Esophagus muscularis mucosa (tissue), 4 donors: ENCODE data around the gene PIH1D1. TPM values are rescaled to one million over a fixed set of nuclear protein-coding genes. Genes with fewer than 3 reads are reported as not detected.

Experiments used
- DNase-seq: peaks from one replicate; pipeline ENCODE4 v3.0.0-alpha.2; 2017; ENCODE audit errors: extremely low spot score
- H3K27ac ChIP-seq, 4 donors: fragments of 200-600 bp; sonication (generic); replicated peaks in 1 of 4; 1 replicate in 3 of 4; 2 replicates in 1 of 4; pipeline ENCODE4 v1.5.1; 2016 to 2019; ENCODE audit warnings: mild to moderate bottlenecking in 1 of 4
- H3K27me3 ChIP-seq, 4 donors: fragments of 200-600 bp; sonication (generic); one replicate each; pipeline versions ENCODE4 v1.5.1 to v1.6.0; 2016 to 2019
- H3K36me3 ChIP-seq, 4 donors: fragments of 200-600 bp; sonication (generic); one replicate each; pipeline ENCODE4 v1.5.1; 2016 to 2019
- H3K4me1 ChIP-seq, 4 donors: fragments of 200-600 bp; sonication (generic); one replicate each; pipeline ENCODE4 v1.5.1; 2016 to 2019
- H3K4me3 ChIP-seq, 4 donors: fragments of 200-600 bp; sonication (generic); 1 replicate in 2 of 4; 2 replicates in 2 of 4; pipeline ENCODE4 v1.5.1; 2016 to 2019; ENCODE audit warnings: mild to moderate bottlenecking in 4 of 4, moderate library complexity in 1 of 4
- H3K9me3 ChIP-seq, 4 donors: fragments of 200-600 bp; sonication (generic); 1 replicate in 3 of 4; 2 replicates in 1 of 4; pipeline ENCODE4 v1.5.1; 2016 to 2019
- CTCF ChIP-seq, 3 experiments: fragments of 200-600 bp in 2 of 3; fragments of 450-650 bp in 1 of 3; sonication (generic) in 2 of 3; IDR thresholded peaks; one replicate each; pipeline ENCODE4 v1.5.1; 2017 to 2019; ENCODE audit warnings: antibody characterized with exemption in 3 of 3, mild to moderate bottlenecking in 2 of 3, moderate library complexity in 1 of 3
- EP300 ChIP-seq: sonication (generic); formaldehyde crosslinking; IDR thresholded peaks from one replicate; pipeline ENCODE4 v1.6.1; 2017; ENCODE audit warnings: antibody characterized with exemption
- POLR2A ChIP-seq: fragments of 450-650 bp; IDR thresholded peaks from one replicate; pipeline ENCODE4 v1.6.1; 2017; ENCODE audit warnings: antibody characterized with exemption, moderate library complexity, mild to moderate bottlenecking, low read depth
- POLR2AphosphoS5 ChIP-seq, 2 donors: sonication (generic); formaldehyde crosslinking; IDR thresholded peaks; one replicate each; pipeline ENCODE4 v1.6.1; 2017; ENCODE audit warnings: antibody characterized with exemption in 2 of 2
- WGBS: methylation state at CpG from one replicate; pipeline ENCODE4 v1.1.5; 2018; 5-methylcytosine and 5-hydroxymethylcytosine counted together
- intact Hi-C: fragments of 100-400 bp; cut with DNase I; formaldehyde crosslinking; loops from one replicate; pipeline ENCODE4 v1.15.1; 2023
- total RNA-seq, 4 donors: library from RNA; depleted of rRNA; stranded (reverse); fragments of >200 nt; gene quantifications; one replicate each; pipeline versions ENCODE4 v1.1.0 to v1.2.1, GENCODE V29; 2016

Gene PIH1D1
- total RNA-seq, 4 donors from 2014 or later, result 73.6 to 84.0 (median 78.4) TPM

DNA sequence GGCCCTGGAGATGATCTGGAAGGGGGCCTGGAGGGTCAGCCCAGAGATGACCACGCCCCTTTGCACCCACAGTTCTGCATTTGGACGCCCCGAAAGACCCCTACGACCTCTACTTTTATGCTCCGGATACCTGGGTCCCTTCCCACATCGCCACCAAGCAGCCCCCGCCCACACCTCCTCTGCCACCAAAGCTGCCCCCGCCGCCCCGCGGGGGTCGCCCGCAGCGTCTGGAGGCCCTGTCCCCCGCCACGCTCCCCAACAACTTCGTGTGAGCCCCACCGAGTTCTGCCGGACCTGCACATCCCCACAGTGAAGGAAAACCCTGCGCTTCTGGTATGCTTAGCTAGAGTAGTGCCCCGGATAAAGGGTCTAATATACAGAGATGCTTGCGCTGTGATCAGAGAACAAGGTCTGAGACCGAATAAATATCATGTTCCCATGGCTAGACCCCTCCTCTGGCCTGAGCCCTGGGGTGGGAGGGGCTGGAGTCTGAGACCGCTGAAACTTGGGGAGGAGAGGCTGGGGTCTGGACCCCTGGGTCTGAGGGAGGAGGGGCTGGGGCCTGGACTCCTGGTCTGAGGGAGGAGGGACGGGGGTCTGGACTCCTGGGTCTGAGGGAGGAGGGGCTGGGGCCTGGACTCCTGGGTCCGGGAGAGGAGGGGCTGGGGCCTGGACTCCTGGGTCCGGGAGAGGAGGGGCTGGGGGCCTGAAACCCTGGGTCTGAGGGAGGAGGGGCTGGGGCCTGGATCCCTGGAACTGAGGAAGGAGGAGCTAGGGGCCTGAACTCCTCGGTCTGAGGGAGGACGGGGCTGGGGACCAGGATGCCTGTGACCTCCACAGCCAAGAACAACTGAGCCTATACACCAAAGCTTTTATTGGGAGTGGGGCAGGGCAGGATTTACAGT lies 22.8 kb downstream of the PIH1D1 start:
- DNase-seq, result no peak
- peaks cover 12 to 37% (median 17%) of the 10 kb centered on the region in 4 donors for H3K4me1 ChIP-seq
- peaks cover 10 to 100% (median 85%) of the 10 kb centered on the region in 4 donors for H3K27me3 ChIP-seq
- TF ChIP-seq EP300 (no peak), POLR2AphosphoS5 (IDR thresholded peaks at IDR 0.05) (no peak), POLR2A (no peak), CTCF (IDR thresholded peaks at IDR 0.05) (no peak)
- intact Hi-C loops, result no loop called here
- H3K36me3 ChIP-seq, result no peaks in the 10 kb centered on the region
- WGBS, result 27% methylated on average over 12 of the region's 29 CpGs
- peak overlapping the region in 2 of 4 donors; percentile 18 to 28 for H3K4me3 ChIP-seq
- H3K27ac ChIP-seq, result no peak overlapping the region
- no peaks in the 10 kb centered on the region for H3K9me3 ChIP-seq

GRCh38 chr19:49427855-49428546 lies 23.6 kb downstream of the PIH1D1 start:
- TF ChIP-seq POLR2AphosphoS5 (IDR thresholded peaks at IDR 0.05), result no peak
- TF ChIP-seq EP300, result no peak
- TF ChIP-seq POLR2A, result no peak
- TF ChIP-seq CTCF (IDR thresholded peaks at IDR 0.05), result no peak
- WGBS, result 7% methylated on average over 17 of the region's 45 CpGs
- H3K4me1 ChIP-seq, result peaks cover 20 to 40% (median 23%) of the 10 kb centered on the region in 4 donors
- intact Hi-C loops, result no loop called here
- no peaks in the 10 kb centered on the region for H3K36me3 ChIP-seq
- H3K4me3 ChIP-seq, result peak overlapping the region in 2 of 4 donors; percentile 18 to 28
- no peak overlapping the region for H3K27ac ChIP-seq
- no peaks in the 10 kb centered on the region for H3K9me3 ChIP-seq
- no peak for DNase-seq
- H3K27me3 ChIP-seq, result peaks cover 10 to 100% (median 86%) of the 10 kb centered on the region in 4 donors

GRCh38 chr19:49427339-49427738 lies 24.3 kb downstream of the PIH1D1 start:
- H3K4me1 ChIP-seq, result peaks cover 25 to 40% (median 29%) of the 10 kb centered on the region in 4 donors
- no peak for TF ChIP-seq CTCF (IDR thresholded peaks at IDR 0.05)
- TF ChIP-seq POLR2AphosphoS5 (IDR thresholded peaks at IDR 0.05), result no peak
- no peak for TF ChIP-seq POLR2A
- no peak for TF ChIP-seq EP300
- WGBS, result 52% methylated on average over 11 of the region's 12 CpGs
- no peak for DNase-seq
- intact Hi-C loops, result no loop called here
- H3K27ac ChIP-seq, result no peak overlapping the region
- no peaks in the 10 kb centered on the region for H3K9me3 ChIP-seq
- no peak overlapping the region for H3K4me3 ChIP-seq
- H3K27me3 ChIP-seq, result peaks cover 10 to 100% (median 86%) of the 10 kb centered on the region in 4 donors
- H3K36me3 ChIP-seq, result no peaks in the 10 kb centered on the region

DNA sequence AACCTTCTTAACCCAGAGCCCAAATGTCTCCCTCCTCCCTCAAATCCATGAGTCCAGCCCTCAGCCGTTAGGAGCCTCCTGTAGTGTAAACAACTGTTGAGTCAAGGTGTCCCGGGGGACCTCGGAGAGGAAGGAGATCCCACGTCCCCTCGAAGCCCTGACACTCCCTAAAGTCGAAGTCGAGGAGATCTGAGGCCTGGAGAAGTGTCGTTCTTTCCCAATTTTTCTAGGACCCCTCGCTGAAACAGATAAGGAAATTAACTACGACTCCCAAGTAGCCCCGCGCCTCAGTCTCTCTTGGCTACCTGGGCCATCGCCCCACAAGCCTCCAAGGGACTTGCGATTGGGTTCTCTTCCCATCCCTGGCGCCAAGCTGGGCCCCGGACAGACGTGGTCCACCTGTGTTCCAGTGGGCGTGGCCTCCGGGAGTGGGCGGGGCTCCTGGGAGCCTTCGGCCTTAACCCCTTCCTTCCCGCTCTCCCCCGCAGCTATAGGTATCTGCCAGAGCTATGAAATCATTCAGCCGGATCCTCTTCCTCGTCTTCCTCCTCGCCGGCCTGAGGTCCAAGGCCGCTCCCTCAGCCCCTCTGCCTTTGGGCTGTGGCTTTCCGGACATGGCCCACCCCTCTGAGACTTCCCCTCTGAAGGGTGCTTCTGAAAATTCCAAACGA lies 25.6 kb downstream of the PIH1D1 start:
- intact Hi-C loops, result no loop called here
- Histone ChIP-seq H3K4me1 (peaks cover 29 to 49% (median 39%) of the 10 kb centered on the region in 4 donors), H3K27ac (no peak overlapping the region), H3K27me3 (peaks cover 10 to 100% (median 86%) of the 10 kb centered on the region in 4 donors), H3K9me3 (no peaks in the 10 kb centered on the region), H3K36me3 (no peaks in the 10 kb centered on the region), H3K4me3 (no peak overlapping the region)
- TF ChIP-seq CTCF (IDR thresholded peaks at IDR 0.05) (no peak), POLR2AphosphoS5 (IDR thresholded peaks at IDR 0.05) (no peak), EP300 (no peak), POLR2A (no peak)
- no peak for DNase-seq
- WGBS, result 2% methylated on average over 30 of the region's 30 CpGs
